ENCODE data around the gene DDAH1.

- no peak for TF ChIP-seq CTCF (IDR thresholded peaks at IDR 0.05; ENCODE audit: low read depth, low read length)
- TF ChIP-seq EZH2phosphoT487 (IDR thresholded peaks at IDR 0.05; ENCODE audit: low read depth): no peak
Observed at GRCh38 chr1:85417876-85418275, 47.1 kb downstream of the DDAH1 start.
